Forelimb muscle (tissue), 1 donor: ENCODE measurements around the gene THSD7A. TPM values are rescaled to one million over a fixed set of nuclear protein-coding genes. Genes with fewer than 3 reads are reported as not detected.

Experiments
- DNase-seq: peaks from one replicate; pipeline ENCODE4 v3.0.0-alpha.2; 2013; ENCODE audit warnings: low read depth
- polyA plus RNA-seq: library from polyadenylated mRNA; unstranded; fragments of 120-200 nt; gene quantifications from one replicate; pipeline ENCODE4 v1.2.1, GENCODE V29; 2013; ENCODE audit not compliant: insufficient read length

The THSD7A gene
- polyA plus RNA-seq, 1 donor = 3.7 TPM

GRCh38 chr7:11642276-11642675 lies 189.7 kb downstream of the THSD7A start:
- no peak for DNase-seq

GRCh38 chr7:11638011-11638774 lies 193.8 kb downstream of the THSD7A start:
- DNase-seq = peak; percentile 8

GRCh38 chr7:11636274-11636673 lies 195.7 kb downstream of the THSD7A start:
- no peak for DNase-seq

- no peak for DNase-seq
These were observed 198.7 kb downstream of the THSD7A start for GRCh38 chr7:11633310-11633709.

- DNase-seq = no peak
These were observed 201.6 kb downstream of the THSD7A start for GRCh38 chr7:11630355-11630754.

- DNase-seq = no peak
These were observed 206.3 kb downstream of the THSD7A start for GRCh38 chr7:11625669-11626068.

- DNase-seq = no peak
These were observed 208.8 kb downstream of the THSD7A start for GRCh38 chr7:11623093-11623678.

GRCh38 chr7:11620406-11621253 lies 211.4 kb downstream of the THSD7A start:
- no peak for DNase-seq

GRCh38 chr7:11616466-11616865 lies 215.5 kb downstream of the THSD7A start:
- DNase-seq = no peak

GRCh38 chr7:11615174-11615573 lies 216.8 kb downstream of the THSD7A start:
- no peak for DNase-seq

GRCh38 chr7:11613292-11613930 lies 218.6 kb downstream of the THSD7A start:
- DNase-seq = no peak

- DNase-seq = no peak
These were observed 219.3 kb downstream of the THSD7A start for GRCh38 chr7:11612737-11613136.

GRCh38 chr7:11609096-11609670 lies 222.8 kb downstream of the THSD7A start:
- no peak for DNase-seq

- DNase-seq = no peak
These were observed 224.3 kb downstream of the THSD7A start for GRCh38 chr7:11607686-11608085.

- DNase-seq = no peak
These were observed 226.2 kb downstream of the THSD7A start for GRCh38 chr7:11605749-11606148.

- DNase-seq = no peak
These were observed 227.5 kb downstream of the THSD7A start for GRCh38 chr7:11604505-11604904.

GRCh38 chr7:11601761-11602160 lies 230.2 kb downstream of the THSD7A start:
- no peak for DNase-seq

- no peak for DNase-seq
These were observed 238.7 kb downstream of the THSD7A start for GRCh38 chr7:11593322-11593721.

- DNase-seq = no peak
These were observed 239.3 kb downstream of the THSD7A start for GRCh38 chr7:11592699-11593098.

GRCh38 chr7:11591943-11592342 lies 240.1 kb downstream of the THSD7A start:
- no peak for DNase-seq

- DNase-seq = no peak
These were observed 240.9 kb downstream of the THSD7A start for GRCh38 chr7:11591055-11591633.
